ENCODE measurements around the gene ZNF804A.

DNA sequence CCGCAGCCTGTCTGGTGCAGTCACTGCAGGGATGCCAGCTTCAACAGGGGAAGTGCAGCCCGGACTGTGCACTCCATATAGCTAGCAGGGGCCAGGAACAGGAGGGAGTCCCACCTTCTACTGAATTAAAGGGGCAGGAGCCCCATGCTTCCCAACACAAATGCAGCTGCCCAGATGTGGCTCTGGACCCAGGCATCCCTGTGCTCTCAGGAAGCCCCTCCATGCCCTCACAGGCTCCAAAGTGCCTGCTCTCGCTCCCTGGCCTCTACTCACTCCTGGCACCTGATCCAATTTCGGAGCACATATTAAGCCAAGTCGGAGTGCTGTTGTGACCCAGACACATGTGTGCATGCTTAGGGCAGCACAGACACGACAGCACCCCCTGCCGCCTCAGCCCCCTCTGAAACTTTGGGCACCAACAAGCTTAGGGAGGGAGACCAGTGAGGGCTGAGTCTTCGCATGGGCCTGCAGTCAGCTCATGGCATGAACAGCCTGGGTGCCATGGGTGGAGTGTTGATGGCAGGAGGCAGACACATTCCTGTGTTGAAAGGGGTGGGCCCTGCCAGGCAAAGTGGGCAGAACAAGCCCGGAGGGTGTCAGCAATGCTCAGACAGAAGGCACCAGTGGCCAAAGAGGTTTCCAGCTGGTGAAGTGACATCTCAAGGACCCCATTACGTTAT lies 83.5 kb downstream of the ZNF804A start:
- no peak for TF ChIP-seq CTCF (IDR thresholded peaks at IDR 0.05)
- TF ChIP-seq POLR2A (IDR thresholded peaks at IDR 0.05) = no peak
